HG03139 (cell line): ENCODE measurements around the gene SLMAP.

Source experiments
- ATAC-seq: cut with Tn5 transposase; IDR thresholded peaks from one replicate; pipeline ENCODE4 v1.9.1; 2021; ENCODE audit not compliant: unreplicated experiment

Gene SLMAP

GRCh38 chr3:57934373-57934772 lies 178.3 kb downstream of the SLMAP start:
- no peak for ATAC-seq

GRCh38 chr3:57935539-57935938 lies 179.4 kb downstream of the SLMAP start:
- no peak for ATAC-seq

- no peak for ATAC-seq
These were observed 181.0 kb downstream of the SLMAP start for GRCh38 chr3:57937092-57937491.

DNA sequence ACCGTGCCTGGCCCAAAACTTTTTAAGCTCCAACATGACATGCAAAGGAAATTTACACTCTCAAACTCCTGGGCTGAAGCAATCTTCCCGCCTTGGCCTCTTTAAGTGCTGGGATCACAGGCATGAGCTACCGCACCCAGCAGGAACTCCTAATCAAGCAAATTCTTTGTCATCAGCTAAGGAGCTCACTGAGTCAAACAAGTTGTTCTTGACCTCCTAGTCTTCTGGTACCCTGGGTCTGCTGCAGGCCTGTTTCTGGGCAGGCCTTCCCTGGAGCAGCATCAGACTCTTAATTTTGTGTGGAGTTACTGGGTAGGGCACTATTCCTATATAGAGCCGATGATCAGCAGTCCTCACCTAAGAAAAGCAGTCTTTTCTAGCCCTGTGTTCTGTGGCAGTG lies 183.7 kb downstream of the SLMAP start:
- no peak for ATAC-seq

DNA sequence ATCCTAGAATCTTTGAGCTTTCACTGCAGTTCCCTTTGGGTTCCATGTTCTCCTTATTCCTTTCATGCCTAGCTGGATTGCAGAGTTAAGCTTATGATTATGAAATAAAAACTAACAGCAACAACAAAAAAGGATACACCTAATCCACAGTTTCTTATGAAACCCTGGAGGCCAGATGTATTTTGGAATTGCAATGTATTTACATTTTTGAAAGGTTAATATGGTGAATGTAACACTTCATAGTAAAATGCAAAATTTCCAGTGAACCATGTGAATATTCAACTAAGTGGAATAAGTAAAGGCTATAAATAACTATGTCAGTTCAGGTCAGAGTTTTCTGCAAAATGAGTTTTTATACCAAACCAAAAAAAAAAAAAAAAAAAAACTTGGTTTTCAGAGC lies 186.3 kb downstream of the SLMAP start:
- ATAC-seq: no peak

- no peak for ATAC-seq
These were observed 186.8 kb downstream of the SLMAP start for GRCh38 chr3:57942872-57943283.

GRCh38 chr3:57943525-57944495 lies 187.7 kb downstream of the SLMAP start:
- ATAC-seq: no peak

- no peak for ATAC-seq
These were observed 190.9 kb downstream of the SLMAP start for GRCh38 chr3:57946970-57947381.

DNA sequence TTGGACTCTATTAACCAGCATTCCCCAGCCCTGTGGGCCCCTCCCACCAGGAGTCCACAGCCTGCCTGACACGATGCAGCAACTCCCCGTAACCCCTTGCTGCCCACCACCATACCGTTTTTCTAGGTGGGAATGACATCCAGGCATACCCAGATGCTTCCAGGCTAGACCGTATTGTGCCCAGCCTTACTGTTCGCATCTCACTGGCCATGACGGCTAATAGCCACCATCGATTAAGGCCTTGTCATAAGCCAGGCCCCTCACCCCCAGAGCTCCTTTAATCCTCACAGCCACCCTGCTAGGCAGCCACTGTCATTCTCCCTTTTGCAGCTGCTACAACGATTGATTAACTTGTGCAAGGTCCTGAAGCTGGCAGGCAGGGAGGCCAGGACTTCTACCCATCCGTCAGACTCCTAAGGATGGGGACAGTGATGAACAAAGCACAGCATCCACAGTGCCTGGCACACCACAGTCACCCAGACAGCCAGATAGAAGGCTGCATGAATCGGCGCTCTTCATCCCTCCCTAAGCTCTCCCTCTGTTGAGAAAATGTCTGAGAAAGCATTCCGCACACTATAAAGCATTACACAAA lies 192.1 kb downstream of the SLMAP start:
- no peak for ATAC-seq

GRCh38 chr3:57948781-57949242 lies 192.7 kb downstream of the SLMAP start:
- no peak for ATAC-seq

GRCh38 chr3:57949344-57949743 lies 193.2 kb downstream of the SLMAP start:
- ATAC-seq: no peak

DNA sequence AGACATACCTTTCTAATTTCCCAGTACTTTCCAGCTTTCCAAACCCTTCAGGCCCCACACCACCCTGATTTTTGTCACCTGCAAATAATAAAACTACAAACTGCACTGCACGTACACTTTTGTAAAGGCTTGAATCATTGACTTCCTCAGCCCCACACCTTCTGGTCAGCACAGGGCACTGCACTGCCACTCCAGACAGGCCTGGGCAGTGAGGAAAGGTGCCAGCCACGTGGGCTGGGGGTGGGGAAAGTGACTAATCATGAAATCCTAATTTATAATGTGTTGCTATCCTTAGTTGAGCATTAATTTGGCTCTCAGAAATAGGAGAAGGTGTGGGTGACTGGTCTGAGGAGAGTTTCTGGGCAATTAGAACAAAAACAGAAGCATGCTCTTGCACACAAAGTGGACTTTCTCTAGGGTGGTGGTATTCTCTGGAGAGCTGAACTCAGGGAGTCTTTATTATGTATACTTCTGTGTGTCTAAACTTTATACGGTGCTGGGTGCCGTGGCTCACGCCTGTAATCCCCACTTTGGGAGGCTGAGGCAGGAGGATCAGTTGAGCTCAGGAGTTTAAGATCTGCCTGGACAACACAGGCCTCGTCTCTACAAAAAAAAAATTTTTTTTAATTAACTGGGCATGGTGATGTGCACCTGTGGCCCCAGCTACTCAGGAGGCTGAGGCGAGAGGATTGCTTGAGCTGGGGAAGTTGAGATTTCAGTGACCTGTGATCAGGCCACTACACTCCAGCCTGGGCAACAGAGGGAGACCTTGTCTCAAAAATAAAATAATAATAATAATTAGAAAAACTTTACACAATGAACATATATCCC lies 193.9 kb downstream of the SLMAP start:
- ATAC-seq: no peak

DNA sequence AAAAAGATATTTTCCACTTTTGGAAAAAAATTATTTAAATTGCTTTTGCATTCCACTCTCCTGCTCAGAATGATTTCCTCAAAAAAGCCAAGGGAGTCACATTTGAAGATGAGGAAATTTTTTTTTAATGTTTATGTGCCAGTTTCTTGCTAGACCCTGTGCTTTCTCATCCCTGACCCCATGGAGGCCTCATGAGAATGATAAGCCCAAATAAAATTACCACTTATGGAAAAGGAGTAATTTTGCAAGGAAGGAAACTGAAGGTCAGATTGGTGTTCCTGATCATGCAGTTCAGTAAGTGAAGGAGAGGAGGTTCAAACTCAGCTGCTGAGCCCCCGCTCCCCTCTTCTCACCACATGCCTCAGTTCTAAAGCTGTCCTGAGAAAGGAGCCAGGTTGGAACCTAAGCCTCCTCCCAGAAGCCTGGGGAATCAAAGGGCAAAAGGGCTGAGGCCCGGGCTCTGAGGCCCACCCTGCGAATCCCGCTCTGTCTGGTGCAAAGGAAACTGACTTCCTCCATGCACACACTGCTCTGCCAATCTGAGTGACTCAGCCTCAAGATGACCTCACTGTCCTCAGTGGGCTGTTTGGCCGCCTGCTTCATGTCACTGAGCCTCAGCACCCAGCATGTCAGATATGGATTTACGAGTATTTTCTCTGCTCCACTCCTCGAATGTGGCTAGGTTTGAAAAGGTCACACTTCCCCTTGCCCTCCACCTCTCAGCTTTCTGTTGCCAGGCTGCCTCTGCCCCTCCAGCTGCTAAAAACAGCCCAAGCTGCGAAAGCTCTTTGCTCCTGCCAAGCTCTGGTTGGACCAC lies 195.2 kb downstream of the SLMAP start:
- ATAC-seq: no peak

GRCh38 chr3:57952208-57952631 lies 196.1 kb downstream of the SLMAP start:
- ATAC-seq: no peak

DNA sequence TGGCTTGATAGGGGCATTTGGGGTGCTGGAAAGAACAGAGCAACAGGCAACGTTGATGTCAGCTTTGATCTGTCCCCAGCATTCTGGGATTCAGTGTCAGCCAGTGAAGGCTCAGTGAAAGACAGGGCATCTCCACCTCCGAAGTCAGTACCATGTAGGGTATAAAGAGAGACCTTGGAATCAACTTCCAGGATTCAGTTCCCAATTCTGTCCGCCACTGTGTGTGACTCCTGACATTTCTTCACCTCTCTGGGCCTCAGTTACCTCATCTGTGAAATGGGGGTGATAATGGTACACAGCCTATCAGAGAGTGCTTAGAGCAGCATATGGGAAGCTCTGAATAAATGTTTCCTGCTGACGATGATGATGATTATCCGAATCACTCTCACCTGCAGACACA lies 196.5 kb downstream of the SLMAP start:
- ATAC-seq: no peak

DNA sequence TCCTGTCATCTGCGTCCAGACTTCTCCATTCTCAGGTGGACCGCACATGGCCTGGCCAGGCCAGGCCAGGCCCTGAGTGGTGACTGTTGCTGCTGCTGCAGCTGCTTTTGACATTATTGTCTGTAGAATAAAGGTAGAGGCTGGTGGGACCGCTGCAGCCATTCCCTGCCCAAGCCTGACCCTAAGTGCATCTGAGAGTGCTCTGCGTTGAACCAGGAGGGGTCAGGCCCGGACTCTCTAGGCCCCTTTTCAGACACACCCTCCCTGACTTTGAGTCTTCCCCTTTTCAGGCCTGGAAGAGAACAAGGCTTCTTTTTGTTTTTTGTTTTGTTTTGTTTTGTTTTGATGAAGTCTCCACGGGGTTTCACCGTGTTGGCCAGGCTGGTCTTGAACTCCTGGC lies 197.5 kb downstream of the SLMAP start:
- no peak for ATAC-seq

DNA sequence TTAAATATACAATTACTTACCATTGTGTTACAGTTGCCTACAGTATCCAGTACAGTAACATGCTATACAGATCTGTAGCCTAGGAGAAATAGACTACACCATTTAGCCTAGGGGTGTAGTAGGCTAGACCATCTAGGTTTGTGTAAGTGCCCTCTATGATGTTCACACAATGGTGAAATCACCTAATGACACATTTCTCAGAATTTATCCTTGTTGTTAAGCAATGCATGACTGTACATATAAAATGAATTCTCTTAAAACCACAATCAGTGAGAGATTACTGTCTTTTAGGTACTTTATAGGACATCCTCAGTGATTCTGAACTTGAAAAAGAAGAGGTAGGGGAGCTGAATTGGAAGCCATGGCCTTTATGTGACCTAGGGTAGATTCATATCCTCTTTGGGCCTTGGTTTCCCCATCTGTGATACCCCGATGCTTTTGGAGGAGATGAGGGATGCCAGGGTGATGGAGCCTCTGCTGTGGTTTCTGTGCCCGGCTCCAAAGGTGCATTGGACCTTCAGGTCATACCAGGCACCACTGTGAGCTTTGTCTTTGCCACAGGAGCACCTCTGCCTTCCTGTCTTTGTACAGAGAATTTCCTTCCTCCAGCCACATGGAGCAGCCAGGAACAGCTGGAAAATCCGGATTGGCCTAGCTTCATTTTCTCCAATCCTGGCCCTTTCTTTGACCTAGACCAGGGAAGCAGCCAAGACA lies 200.2 kb downstream of the SLMAP start:
- no peak for ATAC-seq

GRCh38 chr3:57956833-57957174 lies 200.7 kb downstream of the SLMAP start:
- ATAC-seq: no peak

DNA sequence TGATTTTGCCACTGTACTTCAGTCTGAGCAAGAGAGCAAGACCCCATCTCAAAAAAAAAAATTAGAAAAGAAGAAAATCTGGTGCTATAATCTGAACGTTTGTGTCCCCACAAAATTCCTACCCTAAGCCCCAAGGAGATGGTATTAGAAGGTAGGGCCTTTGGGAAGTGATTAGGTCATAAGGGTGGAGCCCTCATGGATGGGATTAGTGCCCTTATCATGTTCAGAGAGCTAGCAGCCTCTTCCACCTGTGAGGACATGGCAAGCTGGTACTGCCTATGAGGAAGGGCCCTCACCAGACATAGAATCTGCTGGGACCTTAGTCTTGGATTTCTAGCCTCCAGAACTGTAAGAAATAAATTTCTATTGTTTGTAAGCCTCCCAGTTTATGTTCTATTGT lies 201.7 kb downstream of the SLMAP start:
- no peak for ATAC-seq
